BJ (cell line): Measurements from ENCODE around the gene HS1BP3. TPM values are rescaled to one million over a fixed set of nuclear protein-coding genes. Genes with fewer than 3 reads are reported as not detected.

Source experiments
- CTCF ChIA-PET: fragments of 350-600 bp; formaldehyde crosslinking; extraction: SDS; loops from one replicate; lab custom pipeline; 2021; ENCODE audit warnings: antibody characterized with exemption, inconsistent platforms; lab: Yijun Ruan, JAX
- POLR2A ChIA-PET: fragments of 300-600 bp; sonication (Branson Sonifier 250); formaldehyde crosslinking; extraction: SDS; loops from one replicate; lab custom pipeline; 2021; ENCODE audit warnings: antibody characterized with exemption; lab: Charles Lee
- DNase-seq: peaks from one replicate; pipeline ENCODE4 v3.0.0-alpha.2; 2011; ENCODE audit warnings: low read depth
- H3K27me3 ChIP-seq: 2 replicates; pipeline ENCODE4 v1.6.0; 2011; ENCODE audit warnings: low read length; ENCODE audit not compliant: control insufficient read depth, insufficient read depth
- H3K36me3 ChIP-seq: 2 replicates; pipeline ENCODE4 v1.5.1; 2011; ENCODE audit warnings: low read length; ENCODE audit not compliant: control insufficient read depth, insufficient read depth
- H3K4me3 ChIP-seq: 2 replicates; pipeline ENCODE4 v1.5.1; 2011; ENCODE audit warnings: low read depth, mild to moderate bottlenecking, control low read depth, low read length
- CTCF ChIP-seq: IDR thresholded peaks from 2 replicates; pipeline ENCODE4 v1.5.1; 2011; ENCODE audit warnings: low read depth, mild to moderate bottlenecking, control low read depth, inconsistent platforms, low read length, moderate library complexity; ENCODE audit not compliant: insufficient read depth
- polyA plus RNA-seq: library from polyadenylated mRNA; depleted of rRNA; stranded (reverse); fragments of >200 nt; gene quantifications from 2 replicates; pipeline ENCODE4 v1.2.3, GENCODE V29; 2011

Gene HS1BP3
- polyA plus RNA-seq, 1 experiment: 13.6 TPM

GRCh38 chr2:20657522-20658235, 6.8 kb upstream of the HS1BP3 start:
- CTCF ChIA-PET: interaction anchor here (0.6 to 11.0 kb wide), 3 partner anchors 7 to 292 kb away, joined by 3 to 126 read pairs (median 3); partner anchors contain the start of gene GDF7
- no peak for DNase-seq
- H3K36me3 ChIP-seq: no peaks in the 10 kb centered on the region
- TF ChIP-seq CTCF: no peak
- H3K4me3 ChIP-seq: no peak overlapping the region
- peaks cover 13% of the 10 kb centered on the region for H3K27me3 ChIP-seq
- POLR2A ChIA-PET: no interaction called here

GRCh38 chr2:20656561-20656960, 5.7 kb upstream of the HS1BP3 start:
- POLR2A ChIA-PET: interaction anchor here (0.6 kb wide), 1 partner anchor 107 kb away, joined by 3 read pairs; no protein-coding TSS in a partner anchor
- TF ChIP-seq CTCF: no peak
- CTCF ChIA-PET: interaction anchor here (2.2 to 11.0 kb wide), 2 partner anchors 8 to 306 kb away, joined by 5 to 126 read pairs; partner anchors contain the start of gene GDF7
- Histone ChIP-seq H3K4me3 (no peak overlapping the region), H3K36me3 (no peaks in the 10 kb centered on the region), H3K27me3 (peaks cover 9% of the 10 kb centered on the region)
- no peak for DNase-seq

GRCh38 chr2:20654535-20654813, 3.6 kb upstream of the HS1BP3 start:
- DNase-seq: no peak
- Histone ChIP-seq H3K27me3 (peaks cover 7% of the 10 kb centered on the region), H3K4me3 (no peak overlapping the region), H3K36me3 (no peaks in the 10 kb centered on the region)
- POLR2A ChIA-PET: no interaction called here
- TF ChIP-seq CTCF: no peak
- CTCF ChIA-PET: interaction anchor here (0.7 to 11.0 kb wide), 5 partner anchors 11 to 316 kb away, joined by 3 to 126 read pairs (median 4); partner anchors contain the start of gene GDF7

- CTCF ChIA-PET: interaction anchor here (0.9 to 11.0 kb wide), 4 partner anchors 11 to 309 kb away, joined by 3 to 126 read pairs (median 3); partner anchors contain the start of gene GDF7
- H3K36me3 ChIP-seq: no peaks in the 10 kb centered on the region
- no peak for TF ChIP-seq CTCF
These were observed 3.0 kb upstream of the HS1BP3 start for GRCh38 chr2:20653695-20654534.

More at GRCh38 chr2:20653695-20654534, 3.0 kb upstream of the HS1BP3 start:
- H3K4me3 ChIP-seq: no peak overlapping the region
- POLR2A ChIA-PET: no interaction called here
- H3K27me3 ChIP-seq: peaks cover 7% of the 10 kb centered on the region
- no peak for DNase-seq
